ENCODE results near the gene SLC11A2.

DNA sequence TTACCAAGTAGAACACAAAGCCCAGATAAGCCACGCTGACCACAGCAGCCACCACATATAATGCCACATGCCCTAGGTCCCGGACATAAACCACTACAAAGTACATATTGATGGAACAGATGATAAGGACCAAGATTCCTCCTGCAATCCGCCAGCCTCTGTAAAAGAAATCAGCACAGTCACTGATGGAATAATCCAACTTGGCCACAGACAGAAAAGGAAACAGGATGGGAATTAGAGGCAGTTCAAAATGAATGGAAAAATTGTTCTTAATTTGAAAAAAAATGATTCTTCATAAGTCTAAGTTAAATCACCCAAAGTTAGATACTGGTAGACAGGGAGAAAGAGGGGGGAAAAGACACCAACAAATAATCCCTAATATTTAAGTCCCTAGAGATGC, 35.4 kb downstream of the SLC11A2 start:
- TF ChIP-seq, protein P1, sequence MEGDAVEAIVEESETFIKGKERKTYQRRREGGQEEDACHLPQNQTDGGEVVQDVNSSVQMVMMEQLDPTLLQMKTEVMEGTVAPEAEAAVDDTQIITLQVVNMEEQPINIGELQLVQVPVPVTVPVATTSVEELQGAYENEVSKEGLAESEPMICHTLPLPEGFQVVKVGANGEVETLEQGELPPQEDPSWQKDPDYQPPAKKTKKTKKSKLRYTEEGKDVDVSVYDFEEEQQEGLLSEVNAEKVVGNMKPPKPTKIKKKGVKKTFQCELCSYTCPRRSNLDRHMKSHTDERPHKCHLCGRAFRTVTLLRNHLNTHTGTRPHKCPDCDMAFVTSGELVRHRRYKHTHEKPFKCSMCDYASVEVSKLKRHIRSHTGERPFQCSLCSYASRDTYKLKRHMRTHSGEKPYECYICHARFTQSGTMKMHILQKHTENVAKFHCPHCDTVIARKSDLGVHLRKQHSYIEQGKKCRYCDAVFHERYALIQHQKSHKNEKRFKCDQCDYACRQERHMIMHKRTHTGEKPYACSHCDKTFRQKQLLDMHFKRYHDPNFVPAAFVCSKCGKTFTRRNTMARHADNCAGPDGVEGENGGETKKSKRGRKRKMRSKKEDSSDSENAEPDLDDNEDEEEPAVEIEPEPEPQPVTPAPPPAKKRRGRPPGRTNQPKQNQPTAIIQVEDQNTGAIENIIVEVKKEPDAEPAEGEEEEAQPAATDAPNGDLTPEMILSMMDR (IDR thresholded peaks at IDR 0.05) = no peak
- TF ChIP-seq POLR2A (IDR thresholded peaks at IDR 0.05) = no peak
